GM12875 (cell line): ENCODE data around the gene USP30.

ENCODE experiments used
- H3K4me3 ChIP-seq: one replicate; pipeline ENCODE4 v1.5.1; 2011; ENCODE audit warnings: low read depth, low read length, control low read depth
- CTCF ChIP-seq: IDR thresholded peaks from 2 replicates; pipeline ENCODE4 v1.5.1; 2011; ENCODE audit warnings: low read depth, mild to moderate bottlenecking, control low read depth, inconsistent platforms, low read length, moderate library complexity, borderline replicate concordance; ENCODE audit not compliant: insufficient read depth

USP30 gene

GRCh38 chr12:109087250-109087649 lies 34.9 kb downstream of the USP30 start:
- no peak for TF ChIP-seq CTCF
- H3K4me3 ChIP-seq: no peak overlapping the region

DNA sequence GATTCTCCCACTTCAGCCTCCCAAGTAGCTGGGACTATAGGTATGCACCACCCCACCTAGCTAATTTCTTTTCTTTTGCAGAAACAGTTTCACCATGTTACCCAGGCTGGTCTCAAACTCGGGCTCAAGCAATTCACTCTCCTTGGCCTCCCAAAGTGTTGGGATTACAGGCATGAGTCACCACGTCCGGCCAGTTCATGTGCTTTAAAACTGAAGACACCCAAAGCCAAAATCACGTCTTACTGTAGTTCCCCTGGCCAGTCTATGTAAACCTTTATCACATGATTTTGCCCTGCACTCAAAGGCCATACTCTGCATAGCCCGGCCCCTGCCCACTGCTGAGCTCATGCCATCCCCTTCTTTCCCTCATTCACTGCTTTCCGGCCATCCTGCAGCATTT lies 36.4 kb downstream of the USP30 start:
- H3K4me3 ChIP-seq: no peak overlapping the region
- no peak for TF ChIP-seq CTCF

- H3K4me3 ChIP-seq: no peak overlapping the region
- no peak for TF ChIP-seq CTCF
Observed at GRCh38 chr12:109089683-109090082, 37.3 kb downstream of the USP30 start.

DNA sequence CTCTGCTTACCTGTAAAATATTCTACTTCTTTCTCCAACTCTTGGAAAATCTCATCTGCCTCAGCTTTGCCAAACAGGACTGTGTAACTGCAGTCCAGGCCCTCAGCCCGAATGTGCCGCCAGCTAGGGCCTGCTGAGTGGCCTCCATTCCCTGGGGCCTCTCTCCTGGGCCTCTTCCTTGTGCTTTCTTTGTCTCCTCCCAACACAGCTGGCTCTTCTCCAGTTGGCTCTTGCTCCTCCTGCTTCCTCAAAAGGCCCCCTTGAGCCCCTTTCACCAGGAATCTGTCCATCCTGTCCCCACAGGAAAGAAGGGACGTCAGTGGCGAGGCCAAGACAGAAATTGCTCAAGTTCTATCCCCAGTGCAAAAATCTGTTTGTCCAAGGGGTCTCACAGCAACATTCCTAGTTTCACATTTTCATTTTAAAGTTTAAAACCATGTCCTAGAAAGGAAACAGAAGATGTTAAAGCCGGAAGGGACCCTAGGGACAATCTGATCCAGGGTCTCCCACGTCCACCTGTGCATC lies 40.2 kb downstream of the USP30 start:
- H3K4me3 ChIP-seq: peak overlapping the region; percentile 55
- no peak for TF ChIP-seq CTCF

- TF ChIP-seq CTCF: peak; percentile 97
- H3K4me3 ChIP-seq: peak within 1 kb of the TSS; percentile 55
Observed at GRCh38 chr12:109093022-109093918, 40.9 kb downstream of the USP30 start, which contains the start of gene ALKBH2. TSS of gene ALKBH2 (minus strand) at chr12:109093472. CDS start at chr12:109092786, 686 bp downstream.

- H3K4me3 ChIP-seq: peak overlapping the region; percentile 70
- no peak for TF ChIP-seq CTCF
Observed at GRCh38 chr12:109097140-109097434, 44.7 kb downstream of the USP30 start.
